GM12891 (cell line): ENCODE data around the gene MTFMT.

ENCODE experiments used
- DNase-seq: peaks from one replicate; pipeline ENCODE4 v3.0.0; 2011; ENCODE audit warnings: low spot score; ENCODE audit not compliant: insufficient read length
- FAIRE-seq: peaks from 2 replicates; lab custom pipeline; 2011; peaks lifted over from hg19 to GRCh38; lab: Jason Lieb, UNC
- PAX5 ChIP-seq: IDR thresholded peaks from 2 replicates; pipeline ENCODE4 v1.6.1; 2011; ENCODE audit warnings: low read length, moderate library complexity, mild to moderate bottlenecking; ENCODE audit not compliant: insufficient read depth, severe bottlenecking
- POLR2A ChIP-seq: IDR thresholded peaks from 2 replicates; pipeline ENCODE4 v1.6.1; 2011; ENCODE audit warnings: low read depth, low read length, control low read depth
- POLR2AphosphoS5 ChIP-seq: IDR thresholded peaks from 2 replicates; pipeline ENCODE4 v1.6.1; 2011; ENCODE audit warnings: low read depth, low read length, control low read depth
- POU2F2 ChIP-seq: IDR thresholded peaks from 2 replicates; pipeline ENCODE4 v1.6.1; 2011; ENCODE audit warnings: low read depth, mild to moderate bottlenecking, control low read depth, low read length, moderate library complexity
- SPI1 ChIP-seq: IDR thresholded peaks from 2 replicates; pipeline ENCODE4 v1.6.1; 2011; ENCODE audit warnings: low read depth, low read length, control low read depth
- TAF1 ChIP-seq: IDR thresholded peaks from 2 replicates; pipeline ENCODE4 v1.6.1; 2011; ENCODE audit warnings: low read depth, low read length, control low read depth

Gene MTFMT

DNA sequence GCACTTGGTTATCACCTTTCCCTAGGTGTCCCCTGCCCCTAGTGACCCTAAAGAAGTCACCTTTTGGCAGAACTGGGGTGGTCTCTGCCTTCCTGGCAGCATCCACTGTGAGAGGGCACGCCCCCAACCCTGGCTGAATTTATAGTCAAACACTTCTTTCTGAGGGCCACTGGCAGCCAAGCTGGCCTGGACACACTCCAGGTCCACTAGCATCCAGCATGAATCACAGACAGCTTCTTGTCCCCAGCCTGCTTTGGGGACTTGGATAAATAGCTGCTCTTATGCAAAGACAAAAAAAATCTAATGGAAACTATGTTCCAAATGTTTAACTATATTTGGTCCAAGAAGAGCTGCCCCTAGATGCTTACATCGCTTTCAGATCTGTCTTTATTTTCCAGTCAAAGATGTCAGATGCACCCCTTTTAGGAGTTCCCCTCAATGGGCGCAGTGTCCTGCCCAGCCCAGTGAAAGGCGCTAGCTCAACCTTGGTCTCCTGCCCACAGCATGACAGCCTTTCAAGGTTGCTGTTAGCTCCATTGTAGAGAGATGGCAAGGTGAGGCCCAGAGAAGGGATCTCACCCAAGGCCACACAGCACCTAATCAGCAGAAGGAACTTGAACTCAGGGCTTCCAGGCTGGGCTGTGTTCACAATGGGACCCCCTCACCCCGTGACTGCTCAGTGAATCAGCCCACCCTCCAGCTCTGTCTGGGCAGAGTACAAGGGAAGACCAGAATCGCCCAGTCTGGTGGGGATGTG lies 31.4 kb upstream of the MTFMT start:
- no peak for FAIRE-seq
- no peak for TF ChIP-seq SPI1
- no peak for TF ChIP-seq TAF1
- no peak for TF ChIP-seq POU2F2
- no peak for TF ChIP-seq PAX5
- TF ChIP-seq POLR2AphosphoS5 = no peak
- no peak for TF ChIP-seq POLR2A

GRCh38 chr15:65059931-65060596 lies 30.6 kb upstream of the MTFMT start:
- TF ChIP-seq TAF1 = no peak
- no peak for TF ChIP-seq POLR2AphosphoS5
- TF ChIP-seq POU2F2 = no peak
- no peak for TF ChIP-seq POLR2A
- TF ChIP-seq SPI1 = no peak
- no peak for TF ChIP-seq PAX5
- DNase-seq = no peak
- no peak for FAIRE-seq

More for the DNA sequence above, 31.4 kb upstream of the MTFMT start:
- DNase-seq = no peak

GRCh38 chr15:65059369-65059750 lies 29.9 kb upstream of the MTFMT start:
- TF ChIP-seq POLR2A (no peak), SPI1 (no peak), TAF1 (no peak), PAX5 (no peak), POU2F2 (no peak), POLR2AphosphoS5 (no peak)
- DNase-seq = no peak
- no peak for FAIRE-seq

DNA sequence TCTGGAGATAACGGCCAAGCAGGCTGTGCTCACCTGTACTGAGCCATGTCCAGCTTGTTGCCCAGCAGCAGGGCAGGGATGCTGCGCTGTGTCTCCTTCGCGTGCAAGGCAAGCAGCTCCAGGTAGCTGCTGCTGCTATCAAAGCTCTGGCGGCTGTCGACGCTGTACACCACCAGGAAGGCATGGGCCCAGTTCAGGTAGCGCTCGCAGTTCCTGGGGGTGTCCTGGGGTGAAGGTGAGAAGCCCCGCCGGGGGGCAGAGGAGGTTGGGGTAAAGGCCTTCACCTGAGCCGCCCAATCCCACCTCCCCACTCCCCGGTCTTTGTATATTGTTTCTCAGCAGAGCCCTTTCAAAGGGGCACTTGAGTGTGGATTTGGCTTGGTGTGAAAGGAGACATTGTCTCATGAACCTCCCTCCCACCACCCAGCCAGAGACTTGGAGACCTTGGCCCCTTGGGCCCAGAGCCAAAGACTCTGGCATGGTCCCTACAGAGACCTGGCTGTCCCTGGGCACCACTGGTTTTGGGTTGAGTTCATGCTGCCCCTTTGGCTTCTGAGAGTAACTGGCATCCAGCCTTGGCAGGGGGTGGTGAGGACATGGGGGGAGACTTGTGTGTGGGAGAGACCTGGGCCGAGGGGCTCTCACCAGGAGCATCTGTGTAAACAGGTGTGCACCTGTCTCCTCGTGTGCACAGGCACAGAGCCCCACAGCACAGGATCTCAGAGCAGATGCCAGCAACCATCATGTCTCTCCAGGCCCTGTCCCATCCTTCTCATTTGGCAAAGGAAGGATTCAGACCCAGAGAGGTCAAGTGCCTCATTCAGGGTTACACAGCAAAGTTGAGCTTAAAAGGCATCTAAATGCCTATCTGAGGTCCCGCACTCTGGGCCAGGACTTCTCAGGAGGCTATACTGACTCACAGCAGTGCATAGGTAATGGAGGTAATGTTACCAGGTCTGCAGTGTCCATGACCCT lies 29.2 kb upstream of the MTFMT start:
- FAIRE-seq = no peak
- DNase-seq = no peak
- TF ChIP-seq SPI1 (no peak), POU2F2 (no peak), TAF1 (no peak), PAX5 (no peak), POLR2AphosphoS5 (no peak), POLR2A (no peak)

DNA sequence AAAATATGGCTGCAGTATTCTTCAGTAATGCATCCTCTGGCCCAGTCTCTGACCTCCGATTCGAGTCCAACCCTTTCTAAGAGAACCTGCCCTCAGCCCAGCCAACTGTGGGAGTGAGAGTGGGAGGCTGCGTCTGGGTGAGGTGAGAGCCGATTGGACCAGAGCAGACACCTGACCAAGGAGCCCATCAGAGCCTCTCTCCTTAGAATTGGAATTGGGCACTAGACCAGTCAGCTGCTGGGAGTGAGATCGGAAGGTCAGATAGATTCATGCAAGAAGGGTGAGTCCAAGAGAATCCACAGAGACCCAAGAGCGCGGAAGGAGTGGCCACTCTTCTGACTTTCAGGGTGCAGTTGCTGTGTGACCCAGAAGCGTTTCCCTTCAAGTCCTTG lies 28.1 kb upstream of the MTFMT start:
- DNase-seq = no peak
- TF ChIP-seq TAF1 = no peak
- TF ChIP-seq POLR2AphosphoS5 = no peak
- no peak for TF ChIP-seq POLR2A
- no peak for TF ChIP-seq PAX5
- no peak for TF ChIP-seq POU2F2
- TF ChIP-seq SPI1 = no peak
- FAIRE-seq = no peak

DNA sequence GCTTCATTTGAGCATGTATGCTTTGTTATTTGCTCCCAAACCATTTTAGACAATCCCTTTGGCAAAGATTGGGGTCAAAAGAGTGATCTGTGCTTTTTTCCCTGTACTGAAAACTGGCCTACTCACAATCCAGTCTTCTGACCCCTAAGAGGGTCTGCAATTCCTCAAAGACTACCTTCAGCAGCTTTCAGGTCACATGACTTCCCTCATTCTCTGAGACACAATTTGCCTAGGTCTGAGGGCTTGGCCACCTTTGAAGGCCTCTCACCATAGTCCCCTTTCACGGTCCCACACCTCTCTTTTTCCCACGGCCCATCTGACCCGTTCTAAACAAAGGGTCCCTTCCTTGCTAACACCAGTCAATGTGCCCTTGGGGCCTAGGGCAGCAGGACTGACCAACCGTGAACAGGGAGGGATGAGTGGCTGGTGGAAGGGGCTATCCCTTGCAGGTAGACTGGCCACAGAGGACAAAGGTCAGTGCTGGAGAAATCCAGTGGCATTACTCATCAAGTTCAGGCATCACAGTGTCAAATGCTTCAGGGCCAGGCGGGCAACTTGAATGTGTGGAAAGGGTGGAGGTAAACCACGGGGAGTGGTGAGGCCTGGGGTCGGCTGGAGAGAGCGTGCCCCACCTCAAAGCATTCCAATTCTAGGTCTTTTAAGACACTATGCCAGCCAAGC lies 27.6 kb upstream of the MTFMT start:
- no peak for TF ChIP-seq POLR2AphosphoS5
- no peak for TF ChIP-seq TAF1
- TF ChIP-seq POU2F2 = no peak
- no peak for TF ChIP-seq POLR2A
- no peak for TF ChIP-seq SPI1
- no peak for TF ChIP-seq PAX5
- DNase-seq (no peak), FAIRE-seq (no peak)

GRCh38 chr15:65056106-65056505 lies 26.7 kb upstream of the MTFMT start:
- FAIRE-seq = no peak
- DNase-seq = no peak
- no peak for TF ChIP-seq TAF1

DNA sequence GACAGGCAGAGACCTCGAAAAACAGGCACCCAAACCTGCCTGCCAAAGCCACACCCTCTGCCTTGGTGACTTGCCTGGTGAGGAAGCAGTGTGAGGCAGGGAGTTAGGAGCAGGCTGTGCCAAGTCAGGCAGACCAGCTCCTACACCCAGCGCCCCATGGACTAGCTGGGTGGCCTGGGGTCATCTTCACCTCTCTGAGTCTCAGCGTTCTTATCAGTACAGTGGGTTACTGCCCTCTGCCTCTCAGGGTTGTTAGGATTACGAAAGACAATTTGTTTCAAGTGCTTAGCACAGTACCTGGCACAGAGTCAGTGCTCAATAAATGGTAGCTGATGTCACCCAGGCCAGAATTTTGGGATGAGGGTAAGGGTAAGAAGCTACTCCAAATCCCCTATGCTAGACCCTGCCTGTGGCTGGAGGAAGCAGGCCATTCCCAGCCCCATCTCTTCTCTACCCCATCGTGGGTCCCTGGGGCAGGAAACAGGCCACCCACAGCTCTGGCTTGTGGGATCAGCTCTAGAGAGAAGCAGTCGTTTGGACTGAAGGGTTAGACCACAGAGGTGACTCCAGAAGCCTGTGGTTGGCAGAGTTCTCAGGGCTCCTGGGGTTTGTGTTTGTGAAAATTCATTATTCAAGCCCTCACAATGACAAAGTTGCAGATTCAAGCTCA lies 25.9 kb upstream of the MTFMT start:
- no peak for FAIRE-seq
- no peak for TF ChIP-seq SPI1
- TF ChIP-seq POU2F2 = no peak
- no peak for TF ChIP-seq PAX5
- TF ChIP-seq POLR2AphosphoS5 = no peak
- TF ChIP-seq POLR2A = no peak
- TF ChIP-seq TAF1 = no peak
- no peak for DNase-seq
